ENCODE data around the gene TRAF3IP1.
A peak's percentile ranks its signal among the peaks of the same experiment; 100 is the strongest.

TRAF3IP1 gene

GRCh38 chr2:238286095-238286494, 34.2 kb upstream of the TRAF3IP1 start:
- H3K9ac ChIP-seq (ENCODE audit: insufficient read length): no peak overlapping the region
- H3K27ac ChIP-seq: peak overlapping the region; percentile 61
- peak overlapping the region; percentile 29 for H3K4me3 ChIP-seq

GRCh38 chr2:238286551-238286950, 33.8 kb upstream of the TRAF3IP1 start:
- Histone ChIP-seq H3K4me3 (peak overlapping the region; percentile 29; the same call in 1 of the 2 replicates), H3K36me3 (ENCODE audit: insufficient read depth, low read length) (no peaks in the 10 kb centered on the region), H3K27ac (peak overlapping the region; percentile 61), H3K9ac (ENCODE audit: insufficient read length) (no peak overlapping the region), H3K9me3 (ENCODE audit: low read depth, low read length) (no peaks in the 10 kb centered on the region)
- DNase-seq (ENCODE audit: low read depth, low spot score): no peak
- TF ChIP-seq EZH2 (IDR thresholded peaks at IDR 0.05) (no peak), POLR2AphosphoS5 (IDR thresholded peaks at IDR 0.05; ENCODE audit: borderline replicate concordance, low read depth, low read length) (no peak), FOXP2 (optimal IDR thresholded peaks at IDR 0.05; ENCODE audit: control extremely low read depth, extremely low read length, insufficient read depth) (no peak)

More at GRCh38 chr2:238286095-238286494, 34.2 kb upstream of the TRAF3IP1 start:
- Histone ChIP-seq H3K9me3 (ENCODE audit: low read depth, low read length) (no peaks in the 10 kb centered on the region), H3K36me3 (ENCODE audit: insufficient read depth, low read length) (no peaks in the 10 kb centered on the region)
- TF ChIP-seq FOXP2 (optimal IDR thresholded peaks at IDR 0.05; ENCODE audit: control extremely low read depth, extremely low read length, insufficient read depth) (no peak), EZH2 (IDR thresholded peaks at IDR 0.05) (no peak)
- no peak for DNase-seq (ENCODE audit: low read depth, low spot score)

GRCh38 chr2:238286987-238287736, 33.2 kb upstream of the TRAF3IP1 start:
- TF ChIP-seq EZH2 (IDR thresholded peaks at IDR 0.05): no peak
- TF ChIP-seq POLR2AphosphoS5 (IDR thresholded peaks at IDR 0.05; ENCODE audit: borderline replicate concordance, low read depth, low read length): no peak
- no peak for TF ChIP-seq FOXP2 (optimal IDR thresholded peaks at IDR 0.05; ENCODE audit: control extremely low read depth, extremely low read length, insufficient read depth)
- H3K27ac ChIP-seq: no peak overlapping the region
- peak overlapping the region; percentile 83 for H3K9ac ChIP-seq (ENCODE audit: insufficient read length)
- peak overlapping the region; percentile 89 for H3K4me3 ChIP-seq
- no peak for DNase-seq (ENCODE audit: low read depth, low spot score)
- H3K9me3 ChIP-seq (ENCODE audit: low read depth, low read length): no peaks in the 10 kb centered on the region
- H3K36me3 ChIP-seq (ENCODE audit: insufficient read depth, low read length): no peaks in the 10 kb centered on the region

- DNase-seq (ENCODE audit: low read depth, low spot score): no peak
- Histone ChIP-seq H3K4me3 (peak within 1 kb of the TSS; percentile 89), H3K36me3 (ENCODE audit: insufficient read depth, low read length) (no peaks in the 10 kb centered on the region), H3K27ac (peak within 1 kb of the TSS; percentile 49; the same call in 1 of the 2 replicates), H3K9ac (ENCODE audit: insufficient read length) (peak within 1 kb of the TSS; percentile 83), H3K9me3 (ENCODE audit: low read depth, low read length) (no peaks in the 10 kb centered on the region)
- no peak for TF ChIP-seq FOXP2 (optimal IDR thresholded peaks at IDR 0.05; ENCODE audit: control extremely low read depth, extremely low read length, insufficient read depth)
These were observed 32.3 kb upstream of the TRAF3IP1 start, which contains the start of gene PER2 for GRCh38 chr2:238287737-238288649. TSS of gene PER2 (minus strand) at chr2:238288610. CDS start at chr2:238277936, 10,674 bp downstream.

- H3K4me3 ChIP-seq: peak overlapping the region; percentile 89
- H3K9me3 ChIP-seq (ENCODE audit: low read depth, low read length): no peaks in the 10 kb centered on the region
- TF ChIP-seq FOXP2 (optimal IDR thresholded peaks at IDR 0.05; ENCODE audit: control extremely low read depth, extremely low read length, insufficient read depth): peak; percentile 5
- peak; percentile 56; the same call in 1 of the 2 replicates for TF ChIP-seq POLR2AphosphoS5 (IDR thresholded peaks at IDR 0.05; ENCODE audit: borderline replicate concordance, low read depth, low read length)
- TF ChIP-seq EZH2 (IDR thresholded peaks at IDR 0.05): no peak
- peak overlapping the region; percentile 83 for H3K9ac ChIP-seq (ENCODE audit: insufficient read length)
- peak overlapping the region; percentile 49; the same call in 1 of the 2 replicates for H3K27ac ChIP-seq
- DNase-seq (ENCODE audit: low read depth, low spot score): peak; percentile 97
- no peaks in the 10 kb centered on the region for H3K36me3 ChIP-seq (ENCODE audit: insufficient read depth, low read length)
These were observed 31.4 kb upstream of the TRAF3IP1 start for GRCh38 chr2:238288650-238289573.

GRCh38 chr2:238289574-238289973, 30.7 kb upstream of the TRAF3IP1 start:
- Histone ChIP-seq H3K9ac (ENCODE audit: insufficient read length) (peak overlapping the region; percentile 72), H3K27ac (no peak overlapping the region), H3K4me3 (peak overlapping the region; percentile 89), H3K9me3 (ENCODE audit: low read depth, low read length) (no peaks in the 10 kb centered on the region), H3K36me3 (ENCODE audit: insufficient read depth, low read length) (no peaks in the 10 kb centered on the region)
- DNase-seq (ENCODE audit: low read depth, low spot score): no peak
- TF ChIP-seq EZH2 (IDR thresholded peaks at IDR 0.05) (no peak), FOXP2 (optimal IDR thresholded peaks at IDR 0.05; ENCODE audit: control extremely low read depth, extremely low read length, insufficient read depth) (no peak), POLR2AphosphoS5 (IDR thresholded peaks at IDR 0.05; ENCODE audit: borderline replicate concordance, low read depth, low read length) (no peak)

- H3K4me3 ChIP-seq: no peak overlapping the region
- H3K36me3 ChIP-seq (ENCODE audit: insufficient read depth, low read length): no peaks in the 10 kb centered on the region
- no peak for TF ChIP-seq POLR2AphosphoS5 (IDR thresholded peaks at IDR 0.05; ENCODE audit: borderline replicate concordance, low read depth, low read length)
- TF ChIP-seq EZH2 (IDR thresholded peaks at IDR 0.05): no peak
- no peak overlapping the region for H3K9ac ChIP-seq (ENCODE audit: insufficient read length)
- H3K27ac ChIP-seq: no peak overlapping the region
- H3K9me3 ChIP-seq (ENCODE audit: low read depth, low read length): no peaks in the 10 kb centered on the region
- DNase-seq (ENCODE audit: low read depth, low spot score): no peak
These were observed 30.2 kb upstream of the TRAF3IP1 start for GRCh38 chr2:238290091-238290509.
